Heart right ventricle (tissue), 16 donors: ENCODE results near the gene KIAA0319L. TPM values are rescaled to one million over a fixed set of nuclear protein-coding genes. Genes with fewer than 3 reads are reported as not detected.
A peak's percentile ranks its signal among the peaks of the same experiment; 100 is the strongest.

Experiments
- ATAC-seq, 8 donors: fragments of 200-7000 bp; cut with Tn5 transposase; one replicate each; pipeline ENCODE4 v1.9.1; 2020; ENCODE audit warnings: mild to moderate bottlenecking in 8 of 8, moderate library complexity in 8 of 8, moderate number of reproducible peaks in 1 of 8
- DNase-seq, 2 donors: peaks; one replicate each; pipeline ENCODE4 v3.0.0-alpha.2; 2020
- H3K27ac ChIP-seq, 10 donors: fragments of 200-600 bp; sonication (generic) in 2 of 10; one replicate each; pipeline versions ENCODE4 v1.5.0 to v1.8.0; 2020 to 2022; ENCODE audit warnings: mild to moderate bottlenecking in 3 of 10
- H3K27me3 ChIP-seq, 7 donors: fragments of 200-600 bp; one replicate each; pipeline ENCODE4 v1.8.0; 2021 to 2022; ENCODE audit warnings: mild to moderate bottlenecking in 2 of 7
- H3K36me3 ChIP-seq, 9 donors: fragments of 200-600 bp; sonication (generic) in 1 of 9; one replicate each; pipeline versions ENCODE4 v1.5.0 to v1.8.0; 2020 to 2022; ENCODE audit warnings: mild to moderate bottlenecking in 2 of 9
- H3K4me1 ChIP-seq, 9 donors: fragments of 200-600 bp; sonication (generic) in 1 of 9; one replicate each; pipeline versions ENCODE4 v1.5.0 to v1.8.0; 2020 to 2022; ENCODE audit warnings: mild to moderate bottlenecking in 4 of 9
- H3K4me3 ChIP-seq, 10 donors: fragments of 200-600 bp; sonication (generic) in 2 of 10; one replicate each; pipeline versions ENCODE4 v1.5.0 to v1.8.0; 2020 to 2022; ENCODE audit warnings: mild to moderate bottlenecking in 7 of 10, moderate library complexity in 2 of 10
- H3K9me3 ChIP-seq, 11 donors: fragments of 200-600 bp in 10 of 11; sonication (generic) in 2 of 11; one replicate each; pipeline versions ENCODE4 v1.5.0 to v1.8.0; 2013 to 2022; ENCODE audit warnings: mild to moderate bottlenecking in 2 of 11, control low read depth in 1 of 11, moderate library complexity in 1 of 11
- CTCF ChIP-seq, 9 donors: fragments of 200-600 bp; sonication (generic) in 2 of 9; IDR thresholded peaks; one replicate each; pipeline versions ENCODE4 v1.5.0 to v1.8.0; 2021 to 2022; ENCODE audit warnings: antibody characterized with exemption in 9 of 9, mild to moderate bottlenecking in 5 of 9, moderate library complexity in 1 of 9
- WGBS, 2 donors: extraction: QIAGEN DNeasy Blood & Tissue Kit; methylation state at CpG; one replicate each; pipeline ENCODE4 v1.1.7; 2013; ENCODE audit warnings: inconsistent platforms in 1 of 2; 5-methylcytosine and 5-hydroxymethylcytosine counted together
- intact Hi-C, 10 donors: fragments of 100-400 bp; cut with DNase I; formaldehyde crosslinking; loops; one replicate each; pipeline versions ENCODE4 v1.11.1 to v1.14.2; 2022
- polyA plus RNA-seq, 2 donors: library from polyadenylated mRNA; stranded (reverse); fragments of 200-250 nt; gene quantifications; one replicate each; pipeline ENCODE4 v1.2.3, GENCODE V29; 2013
- total RNA-seq, 10 donors: library from RNA; stranded (reverse); fragmentation: NEBNext Ultra II Directional in 3 of 10; extraction: Animal tissue kit (Norgen Biotek cat#: 25700) in 3 of 10; gene quantifications; one replicate each; pipeline versions ENCODE4 v1.2.1 to v1.2.4, GENCODE V29; 2021 to 2023
- donor health status: Arrhythmogenic right ventricular cardiomyopathy.
- donor health status: ischemic (EF 13 %, LVEDD 7.1; RV severe dilation, severe dysfunction).
- donor health status: healthy with polysubstance abuse.
- donor health status: DM: no; HTN: yes; CAD: no.
- donor health status: DM: no; HTN: no; CAD: no.
- donor health status: ischemic (EF 25% LVEDD 6.9; RV normal size, moderate dysfunction).
- donor health status: ischemic (EF 25% LVEDD 5.7; RV mildly dilated, moderate dysfunction).
- donor health status: healthy.
- donor health status: DM: yes; HTN: yes; CAD: no.
- donor health status: Ischemic cardiomyopathy.
- donor health status: ischemic (EF 35%, LVEDD 5.7; RV mildly dilated, moderate dysfunction).
- donor health status: nonischemic (EF 11% LVEDD 7.7; RV severe dilation, severe dysfunction).
- donor health status: DM: yes; HTN: yes; CAD: no.
- donor health status: PGD.
- donor health status: ischemic (EF 29% LVEDD 5.4; RV normal size, mild dysfunction).
- donor health status: nonischemic (EF 23%, LVEDD 6.1; RV moderate dilation, normal function).

Gene KIAA0319L
- total and polyA plus RNA-seq, 12 donors, result 26.0 to 84.3 (median 74.9) TPM

GRCh38 chr1:35444519-35444774, 112.8 kb downstream of the KIAA0319L start:
- no peak for ATAC-seq
- H3K27me3 ChIP-seq, result no peaks in the 10 kb centered on the region
- no peaks in the 10 kb centered on the region for H3K9me3 ChIP-seq
- peaks cover 0 to 100% (median 67%) of the 10 kb centered on the region in 9 donors for H3K36me3 ChIP-seq
- no peak overlapping the region for H3K27ac ChIP-seq
- intact Hi-C loops, result loop anchor here in 1 of 10 donors (10.0 kb wide), 1 partner anchor 280 kb away; no protein-coding TSS in a partner anchor
- H3K4me1 ChIP-seq, result peaks cover 0 to 50% (median 0%) of the 10 kb centered on the region in 9 donors
- H3K4me3 ChIP-seq, result no peak overlapping the region
- TF ChIP-seq CTCF (IDR thresholded peaks at IDR 0.05), result no peak
- DNase-seq, result no peak

GRCh38 chr1:35443768-35444518, 113.3 kb downstream of the KIAA0319L start:
- Histone ChIP-seq H3K27ac (no peak overlapping the region), H3K27me3 (no peaks in the 10 kb centered on the region), H3K9me3 (no peaks in the 10 kb centered on the region), H3K4me1 (peaks cover 0 to 44% (median 0%) of the 10 kb centered on the region in 9 donors), H3K36me3 (peaks cover 0 to 100% (median 67%) of the 10 kb centered on the region in 9 donors), H3K4me3 (no peak overlapping the region)
- DNase-seq (no peak), ATAC-seq (no peak)
- WGBS, 2 donors, result 82 to 86% methylated on average over 5 of the region's 5 CpGs
- TF ChIP-seq CTCF (IDR thresholded peaks at IDR 0.05), result no peak
- intact Hi-C loops, result loop anchor here in 1 of 10 donors (10.0 kb wide), 1 partner anchor 281 kb away; no protein-coding TSS in a partner anchor

GRCh38 chr1:35442734-35443133, 114.5 kb downstream of the KIAA0319L start:
- ATAC-seq, result peak in 1 of 8 donors; percentile 28
- TF ChIP-seq CTCF (IDR thresholded peaks at IDR 0.05), result no peak
- no peaks in the 10 kb centered on the region for H3K9me3 ChIP-seq
- peaks cover 0 to 32% (median 0%) of the 10 kb centered on the region in 9 donors for H3K4me1 ChIP-seq
- intact Hi-C loops, result loop anchor here in 1 of 10 donors (10.0 kb wide), 1 partner anchor 282 kb away; no protein-coding TSS in a partner anchor
- H3K27me3 ChIP-seq, result no peaks in the 10 kb centered on the region
- H3K4me3 ChIP-seq, result no peak overlapping the region
- H3K27ac ChIP-seq, result peak overlapping the region in 1 of 10 donors; percentile 12
- H3K36me3 ChIP-seq, result peaks cover 0 to 100% (median 61%) of the 10 kb centered on the region in 9 donors
- whole genome bisulfite sequencing, 2 donors, result 81 to 87% methylated on average over 4 of the region's 4 CpGs
- DNase-seq, result no peak

- Histone ChIP-seq H3K36me3 (peaks cover 0 to 100% (median 64%) of the 10 kb centered on the region in 9 donors), H3K4me3 (no peak overlapping the region), H3K27me3 (no peaks in the 10 kb centered on the region), H3K9me3 (no peaks in the 10 kb centered on the region), H3K4me1 (peaks cover 0 to 26% (median 0%) of the 10 kb centered on the region in 9 donors), H3K27ac (peak overlapping the region in 1 of 10 donors; percentile 12)
- 93% methylated on average over 8 of the region's 8 CpGs for WGBS, 2 donors
- intact Hi-C loops, result loop anchor here in 1 of 10 donors (10.0 kb wide), 1 partner anchor 283 kb away; no protein-coding TSS in a partner anchor
- no peak for TF ChIP-seq CTCF (IDR thresholded peaks at IDR 0.05)
- ATAC-seq (no peak), DNase-seq (no peak)
Measured at GRCh38 chr1:35441926-35442579, 115.2 kb downstream of the KIAA0319L start.
